Fibroblast of lung (primary cell): Measurements from ENCODE around the gene INIP.

Experiments used
- CTCF ChIP-seq, 2 donors: IDR thresholded peaks in 1 of 2; conservative IDR thresholded peaks in 1 of 2; 1 replicate in 1 of 2; 2 replicates in 1 of 2; pipeline ENCODE4 v1.5.1; 2011 to 2012; ENCODE audit warnings: low read length in 2 of 2, control low read depth in 1 of 2, inconsistent platforms in 1 of 2, low read depth in 1 of 2, mild to moderate bottlenecking in 1 of 2
- EZH2 ChIP-seq: IDR thresholded peaks from 2 replicates; pipeline ENCODE4 v1.5.1; 2012; ENCODE audit warnings: low read length, control low read depth, mild to moderate bottlenecking; ENCODE audit errors: missing control alignments

- TF ChIP-seq CTCF (conservative IDR thresholded peaks at IDR 0.05 in 1 of 2, IDR thresholded peaks at IDR 0.05 in 1 of 2; ENCODE audit: low read depth in 1 of 2, low read length in 2 of 2) (no peak), EZH2 (no peak)
Measured at GRCh38 chr9:112680731-112681402, 37.0 kb downstream of the INIP start.
